C4-2B (cell line): ENCODE data around the gene LRMDA.

Experiments
- H3K27ac ChIP-seq: fragments of 450-650 bp; 2 replicates; pipeline ENCODE4 v1.5.1; 2017
- CTCF ChIP-seq: fragments of 450-650 bp; conservative IDR thresholded peaks from 2 replicates; pipeline ENCODE4 v1.5.1; 2017; ENCODE audit warnings: mild to moderate bottlenecking
- ZFX ChIP-seq: fragments of 450-650 bp; IDR thresholded peaks from 2 replicates; pipeline ENCODE4 v1.6.1; 2017

Gene LRMDA

GRCh38 chr10:75428434-75429158 is 2.8 kb upstream of the LRMDA start:
- H3K27ac ChIP-seq = no peak overlapping the region

GRCh38 chr10:75429159-75429827 is 2.1 kb upstream of the LRMDA start:
- H3K27ac ChIP-seq = no peak overlapping the region
- TF ChIP-seq ZFX (no peak), CTCF (no peak)

More at GRCh38 chr10:75428434-75429158, 2.8 kb upstream of the LRMDA start:
- TF ChIP-seq CTCF (no peak), ZFX (no peak)

- TF ChIP-seq CTCF (no peak), ZFX (no peak)
- H3K27ac ChIP-seq = no peak overlapping the region
These were observed 1.2 kb upstream of the LRMDA start for GRCh38 chr10:75430000-75430763.

GRCh38 chr10:75432176-75432575 is 752 bp downstream of the LRMDA start:
- TF ChIP-seq ZFX = no peak
- no peak for TF ChIP-seq CTCF
- no peak overlapping the region for H3K27ac ChIP-seq

GRCh38 chr10:75432763-75433162 is 1.3 kb downstream of the LRMDA start:
- no peak overlapping the region for H3K27ac ChIP-seq
- no peak for TF ChIP-seq CTCF
- no peak for TF ChIP-seq ZFX

GRCh38 chr10:75433216-75433615 is 1.8 kb downstream of the LRMDA start:
- no peak for TF ChIP-seq ZFX
- no peak for TF ChIP-seq CTCF
- H3K27ac ChIP-seq = no peak overlapping the region

GRCh38 chr10:75434291-75434690 is 2.9 kb downstream of the LRMDA start:
- H3K27ac ChIP-seq = no peak overlapping the region

More at GRCh38 chr10:75434291-75434690, 2.9 kb downstream of the LRMDA start:
- no peak for TF ChIP-seq ZFX
- TF ChIP-seq CTCF = no peak
